Measurements from ENCODE around the gene SLC25A4.

DNA sequence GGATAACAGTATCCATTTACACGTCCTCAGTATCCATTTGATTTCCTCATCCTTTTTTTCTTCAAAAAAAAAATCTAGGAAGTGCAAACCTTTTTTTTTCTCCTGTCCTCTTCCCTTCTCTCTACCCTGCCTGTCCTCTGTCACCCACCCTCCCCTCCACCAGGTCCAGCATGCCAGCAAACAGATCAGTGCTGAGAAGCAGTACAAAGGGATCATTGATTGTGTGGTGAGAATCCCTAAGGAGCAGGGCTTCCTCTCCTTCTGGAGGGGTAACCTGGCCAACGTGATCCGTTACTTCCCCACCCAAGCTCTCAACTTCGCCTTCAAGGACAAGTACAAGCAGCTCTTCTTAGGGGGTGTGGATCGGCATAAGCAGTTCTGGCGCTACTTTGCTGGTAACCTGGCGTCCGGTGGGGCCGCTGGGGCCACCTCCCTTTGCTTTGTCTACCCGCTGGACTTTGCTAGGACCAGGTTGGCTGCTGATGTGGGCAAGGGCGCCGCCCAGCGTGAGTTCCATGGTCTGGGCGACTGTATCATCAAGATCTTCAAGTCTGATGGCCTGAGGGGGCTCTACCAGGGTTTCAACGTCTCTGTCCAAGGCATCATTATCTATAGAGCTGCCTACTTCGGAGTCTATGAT is 1.7 kb downstream of the SLC25A4 start:
- TF ChIP-seq, protein P1, sequence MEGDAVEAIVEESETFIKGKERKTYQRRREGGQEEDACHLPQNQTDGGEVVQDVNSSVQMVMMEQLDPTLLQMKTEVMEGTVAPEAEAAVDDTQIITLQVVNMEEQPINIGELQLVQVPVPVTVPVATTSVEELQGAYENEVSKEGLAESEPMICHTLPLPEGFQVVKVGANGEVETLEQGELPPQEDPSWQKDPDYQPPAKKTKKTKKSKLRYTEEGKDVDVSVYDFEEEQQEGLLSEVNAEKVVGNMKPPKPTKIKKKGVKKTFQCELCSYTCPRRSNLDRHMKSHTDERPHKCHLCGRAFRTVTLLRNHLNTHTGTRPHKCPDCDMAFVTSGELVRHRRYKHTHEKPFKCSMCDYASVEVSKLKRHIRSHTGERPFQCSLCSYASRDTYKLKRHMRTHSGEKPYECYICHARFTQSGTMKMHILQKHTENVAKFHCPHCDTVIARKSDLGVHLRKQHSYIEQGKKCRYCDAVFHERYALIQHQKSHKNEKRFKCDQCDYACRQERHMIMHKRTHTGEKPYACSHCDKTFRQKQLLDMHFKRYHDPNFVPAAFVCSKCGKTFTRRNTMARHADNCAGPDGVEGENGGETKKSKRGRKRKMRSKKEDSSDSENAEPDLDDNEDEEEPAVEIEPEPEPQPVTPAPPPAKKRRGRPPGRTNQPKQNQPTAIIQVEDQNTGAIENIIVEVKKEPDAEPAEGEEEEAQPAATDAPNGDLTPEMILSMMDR (IDR thresholded peaks at IDR 0.05), result no peak
- no peak for TF ChIP-seq POLR2A (IDR thresholded peaks at IDR 0.05)
- no peak for TF ChIP-seq POLR2AphosphoS5 (IDR thresholded peaks at IDR 0.05)
